ENCODE results near the gene IMPACT. TPM values are rescaled to one million over a fixed set of nuclear protein-coding genes. Genes with fewer than 3 reads are reported as not detected.

Gene IMPACT
- total RNA-seq, 1 donor = 13.6 TPM

DNA sequence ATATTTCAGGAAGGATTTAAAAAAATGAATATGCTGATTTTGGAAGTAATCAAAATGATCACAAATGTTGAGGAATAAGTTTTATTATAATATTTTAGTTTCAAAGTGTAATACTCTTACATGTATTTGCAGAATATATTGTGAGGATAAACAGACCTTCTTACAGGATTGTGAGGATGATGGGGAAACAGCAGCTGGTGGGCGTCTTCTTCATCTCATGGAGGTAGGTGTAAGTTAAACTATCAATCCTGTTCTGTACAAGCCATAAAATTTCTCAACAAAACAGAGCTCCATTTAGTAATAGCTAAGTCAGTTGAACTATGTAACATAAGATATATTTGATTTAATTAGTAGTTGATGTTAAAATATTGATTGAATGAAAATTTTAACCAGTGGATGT lies 21.5 kb downstream of the IMPACT start:
- H3K27me3 ChIP-seq (ENCODE audit: insufficient read depth, low read length) = no peaks in the 10 kb centered on the region
- peaks cover 8% of the 10 kb centered on the region for H3K4me1 ChIP-seq (ENCODE audit: insufficient read depth, low read length)
- H3K9me3 ChIP-seq (ENCODE audit: low read depth, low read length) = no peaks in the 10 kb centered on the region
- no peak overlapping the region for H3K4me3 ChIP-seq (ENCODE audit: low read length)

DNA sequence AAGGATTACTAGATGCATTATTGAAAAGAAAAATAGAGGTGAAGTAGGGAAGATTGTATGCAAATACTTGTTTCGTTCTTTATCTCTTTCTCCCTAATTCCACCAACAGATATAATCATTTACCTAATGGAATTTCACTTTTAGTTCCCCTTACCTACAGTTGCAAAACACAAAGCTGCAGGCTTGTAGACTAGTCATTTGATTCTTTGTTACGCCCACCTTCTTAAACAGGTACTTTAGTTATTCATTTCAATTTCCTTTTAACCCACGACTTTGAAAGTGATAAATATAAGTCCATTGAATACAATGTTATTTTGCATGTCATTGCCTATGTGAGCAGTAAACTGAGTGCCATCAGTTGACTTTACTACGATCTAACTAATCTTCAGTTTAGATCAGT lies 30.1 kb downstream of the IMPACT start:
- no peak overlapping the region for H3K4me3 ChIP-seq (ENCODE audit: low read length)
- no peaks in the 10 kb centered on the region for H3K9me3 ChIP-seq (ENCODE audit: low read depth, low read length)
- no peaks in the 10 kb centered on the region for H3K27me3 ChIP-seq (ENCODE audit: insufficient read depth, low read length)
- peaks cover 9% of the 10 kb centered on the region for H3K4me1 ChIP-seq (ENCODE audit: insufficient read depth, low read length)

DNA sequence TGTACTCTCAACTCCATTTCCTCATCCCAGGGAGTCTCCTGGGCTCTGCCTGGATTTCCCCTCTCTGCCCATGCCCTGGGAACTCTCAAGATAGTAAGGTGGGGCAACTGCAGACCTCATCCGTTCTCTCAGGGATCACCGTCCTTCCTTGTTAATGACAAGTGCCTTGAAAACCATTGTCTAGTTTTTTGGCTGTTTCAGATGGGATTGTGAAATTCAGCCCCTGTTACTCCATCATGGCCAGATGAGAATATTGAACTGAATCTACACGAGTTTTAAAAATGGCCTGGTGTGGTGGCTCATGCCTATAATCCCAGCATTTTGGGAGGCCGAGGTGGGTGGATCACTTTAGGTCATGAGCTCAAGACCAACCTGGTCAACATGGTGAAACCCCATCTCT lies 33.3 kb downstream of the IMPACT start:
- H3K4me3 ChIP-seq (ENCODE audit: low read length) = no peak overlapping the region
- no peaks in the 10 kb centered on the region for H3K27me3 ChIP-seq (ENCODE audit: insufficient read depth, low read length)
- no peaks in the 10 kb centered on the region for H3K9me3 ChIP-seq (ENCODE audit: low read depth, low read length)
- peaks cover 19% of the 10 kb centered on the region for H3K4me1 ChIP-seq (ENCODE audit: insufficient read depth, low read length)

DNA sequence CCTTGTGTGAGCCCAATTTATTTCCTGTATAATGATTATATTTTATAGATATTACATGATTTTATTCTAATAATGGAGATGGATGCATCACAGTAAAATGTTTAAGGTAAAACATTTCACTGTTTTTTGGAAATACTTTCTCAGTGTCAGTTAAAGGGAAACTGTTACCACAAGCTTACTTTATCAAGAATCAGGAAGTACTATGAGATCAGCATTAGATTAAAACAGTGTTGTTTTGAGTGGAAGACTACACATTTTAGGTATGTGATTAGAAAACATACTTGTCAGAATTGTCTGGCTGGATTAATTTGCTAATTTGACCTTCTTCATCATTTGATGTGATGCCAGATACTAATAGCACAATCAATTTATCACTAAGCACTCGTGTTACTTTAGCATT lies 33.9 kb downstream of the IMPACT start, which contains the start of gene HRH4:
Gene HRH4 (plus strand): TSS at position 250 of the 400 bp plus-strand sequence. CDS start 92 bp downstream, at position 342.
- H3K27me3 ChIP-seq (ENCODE audit: insufficient read depth, low read length) = no peaks in the 10 kb centered on the region
- H3K4me3 ChIP-seq (ENCODE audit: low read length) = peak within 1 kb of the TSS; percentile 25
- H3K4me1 ChIP-seq (ENCODE audit: insufficient read depth, low read length) = peaks cover 22% of the 10 kb centered on the region
- no peaks in the 10 kb centered on the region for H3K9me3 ChIP-seq (ENCODE audit: low read depth, low read length)

DNA sequence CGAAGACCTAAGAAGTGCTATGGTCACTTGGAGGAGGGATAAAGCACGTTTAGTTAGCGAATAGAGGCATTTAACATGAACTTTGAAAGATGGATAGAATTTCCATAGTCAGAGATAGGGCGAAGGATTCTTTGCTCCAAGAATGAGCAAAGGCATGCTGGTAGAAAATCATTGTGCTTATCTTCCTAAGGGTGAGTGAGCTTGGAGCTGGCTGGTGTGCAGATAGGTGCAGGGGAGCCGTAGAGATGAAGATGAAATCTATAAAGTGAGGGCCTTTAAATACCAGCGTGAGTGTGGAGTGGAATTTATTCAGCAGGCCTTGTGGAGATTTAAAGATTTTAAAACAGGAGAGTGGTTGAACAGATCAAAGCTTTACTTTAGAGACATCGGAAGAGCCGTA lies 35.5 kb downstream of the IMPACT start:
- Histone ChIP-seq H3K4me3 (ENCODE audit: low read length) (peak overlapping the region; percentile 25), H3K4me1 (ENCODE audit: insufficient read depth, low read length) (peaks cover 38% of the 10 kb centered on the region), H3K9me3 (ENCODE audit: low read depth, low read length) (no peaks in the 10 kb centered on the region), H3K27me3 (ENCODE audit: insufficient read depth, low read length) (no peaks in the 10 kb centered on the region)

DNA sequence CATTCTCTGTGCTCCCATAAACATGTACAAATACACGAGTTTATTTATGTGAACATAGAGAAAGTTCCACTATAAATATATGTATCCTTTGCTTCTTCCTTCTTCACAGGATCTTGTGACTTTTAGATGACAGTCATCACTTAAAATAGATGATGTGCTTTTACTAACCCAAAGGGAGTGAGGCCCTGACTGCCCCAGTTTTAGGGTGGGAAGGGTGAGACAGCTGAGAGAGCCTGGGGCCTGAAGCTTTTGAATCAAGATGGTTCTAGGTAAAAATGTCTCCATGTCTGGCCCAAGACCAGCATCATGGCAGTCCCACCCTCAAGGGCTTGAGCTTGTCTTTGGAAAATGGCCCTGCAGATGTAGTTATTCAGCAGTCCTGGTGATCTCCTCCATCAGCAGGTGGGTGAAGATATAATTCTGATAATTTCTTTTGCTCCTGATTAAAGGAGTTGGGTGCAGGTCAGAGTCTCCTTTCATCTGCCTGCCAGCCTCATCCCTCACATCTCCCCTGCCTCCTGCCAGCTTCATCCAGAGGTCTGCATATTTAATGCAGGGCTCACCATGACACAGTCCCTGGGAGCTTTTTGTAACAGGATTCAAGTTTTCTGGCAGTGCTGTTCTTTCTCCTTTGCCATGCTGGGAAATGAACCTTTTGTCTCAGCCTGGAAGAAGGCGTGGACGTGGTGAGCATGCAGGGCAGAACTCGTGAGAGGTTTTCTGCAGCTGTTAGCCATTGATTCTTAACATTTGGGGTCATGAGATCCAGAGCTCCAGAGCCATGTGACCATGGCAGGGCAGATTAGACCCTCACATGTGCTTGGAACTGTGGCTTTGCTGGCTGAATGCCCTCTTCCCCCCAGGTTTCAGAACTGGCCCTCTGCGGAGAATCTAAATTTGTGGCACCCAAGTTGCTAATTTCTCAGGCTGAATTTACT lies 36.6 kb downstream of the IMPACT start:
- H3K9me3 ChIP-seq (ENCODE audit: low read depth, low read length) = no peaks in the 10 kb centered on the region
- peaks cover 38% of the 10 kb centered on the region for H3K4me1 ChIP-seq (ENCODE audit: insufficient read depth, low read length)
- peak overlapping the region; percentile 5 for H3K4me3 ChIP-seq (ENCODE audit: low read length)
- no peaks in the 10 kb centered on the region for H3K27me3 ChIP-seq (ENCODE audit: insufficient read depth, low read length)

DNA sequence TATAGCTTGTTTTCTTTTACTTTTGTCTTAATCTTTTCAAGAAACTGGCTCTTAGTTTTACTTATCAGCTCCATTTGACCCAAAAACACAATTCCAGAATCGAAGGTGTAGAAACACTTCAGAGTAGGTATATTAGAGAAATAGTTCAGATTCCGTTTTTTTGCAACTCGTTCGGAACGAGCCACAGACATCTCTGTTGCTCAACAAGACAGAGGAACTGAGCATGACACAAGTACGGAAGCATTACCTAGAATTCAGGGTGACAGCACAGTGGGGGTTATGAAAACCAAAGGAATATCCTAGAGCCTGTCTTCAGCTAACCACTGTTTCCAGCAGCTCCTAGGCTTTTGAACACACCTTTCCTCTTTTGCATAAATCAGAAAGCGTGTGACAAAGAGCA lies 39.0 kb downstream of the IMPACT start:
- Histone ChIP-seq H3K9me3 (ENCODE audit: low read depth, low read length) (no peaks in the 10 kb centered on the region), H3K4me3 (ENCODE audit: low read length) (no peak overlapping the region), H3K27me3 (ENCODE audit: insufficient read depth, low read length) (no peaks in the 10 kb centered on the region), H3K4me1 (ENCODE audit: insufficient read depth, low read length) (peaks cover 29% of the 10 kb centered on the region)

DNA sequence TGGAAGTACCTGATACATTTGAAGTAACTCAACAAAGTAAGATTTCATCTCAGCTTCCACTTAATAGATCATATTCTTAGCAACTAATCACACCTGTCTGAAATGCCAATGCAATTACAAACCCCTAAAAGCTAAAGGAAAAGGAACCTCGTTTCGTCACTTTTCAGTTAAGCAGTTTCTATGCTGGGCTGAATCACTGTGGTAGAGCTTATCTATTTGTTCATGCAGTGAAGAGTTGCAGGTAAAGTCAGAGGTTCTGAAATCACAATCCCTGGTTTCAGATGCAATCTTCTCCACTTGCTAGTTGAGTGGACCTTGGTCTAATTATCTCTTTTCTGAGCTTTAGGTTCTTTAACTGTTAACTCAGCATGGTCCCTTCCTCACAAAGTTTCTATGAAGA lies 40.3 kb downstream of the IMPACT start:
- no peak overlapping the region for H3K4me3 ChIP-seq (ENCODE audit: low read length)
- no peaks in the 10 kb centered on the region for H3K9me3 ChIP-seq (ENCODE audit: low read depth, low read length)
- no peaks in the 10 kb centered on the region for H3K27me3 ChIP-seq (ENCODE audit: insufficient read depth, low read length)

DNA sequence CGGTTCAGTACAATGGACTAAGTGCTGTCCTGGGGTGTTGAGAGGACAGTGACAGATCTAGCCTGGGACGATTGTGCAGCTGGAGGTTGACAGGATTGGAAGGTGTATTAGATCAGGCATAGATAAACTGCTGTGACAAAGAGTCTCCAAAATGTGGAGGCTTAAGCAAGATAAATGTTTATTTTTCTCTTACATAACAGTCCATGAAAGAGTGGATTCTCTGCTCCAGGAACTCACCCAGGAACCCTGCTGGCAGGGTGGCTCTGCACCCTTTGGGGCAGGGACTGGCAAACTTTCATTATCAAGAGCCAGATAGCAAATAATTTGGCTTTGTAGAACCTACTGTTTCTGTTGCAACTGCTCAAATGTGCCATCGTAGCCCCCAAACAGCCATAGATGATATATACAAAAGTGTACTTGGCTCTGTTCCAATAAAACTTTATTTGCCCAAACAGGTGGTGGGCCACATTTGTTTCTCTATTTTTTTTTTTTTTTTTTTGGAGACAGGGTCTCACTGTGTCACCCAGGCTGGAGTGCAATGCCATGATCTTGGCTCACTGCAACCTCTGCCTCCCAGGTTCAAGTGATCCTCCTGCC lies 43.6 kb downstream of the IMPACT start:
- Histone ChIP-seq H3K27me3 (ENCODE audit: insufficient read depth, low read length) (no peaks in the 10 kb centered on the region), H3K9me3 (ENCODE audit: low read depth, low read length) (no peaks in the 10 kb centered on the region), H3K4me3 (ENCODE audit: low read length) (no peak overlapping the region), H3K4me1 (ENCODE audit: insufficient read depth, low read length) (peaks cover 18% of the 10 kb centered on the region)

More for the DNA sequence above, 40.3 kb downstream of the IMPACT start:
- peaks cover 29% of the 10 kb centered on the region for H3K4me1 ChIP-seq (ENCODE audit: insufficient read depth, low read length)

DNA sequence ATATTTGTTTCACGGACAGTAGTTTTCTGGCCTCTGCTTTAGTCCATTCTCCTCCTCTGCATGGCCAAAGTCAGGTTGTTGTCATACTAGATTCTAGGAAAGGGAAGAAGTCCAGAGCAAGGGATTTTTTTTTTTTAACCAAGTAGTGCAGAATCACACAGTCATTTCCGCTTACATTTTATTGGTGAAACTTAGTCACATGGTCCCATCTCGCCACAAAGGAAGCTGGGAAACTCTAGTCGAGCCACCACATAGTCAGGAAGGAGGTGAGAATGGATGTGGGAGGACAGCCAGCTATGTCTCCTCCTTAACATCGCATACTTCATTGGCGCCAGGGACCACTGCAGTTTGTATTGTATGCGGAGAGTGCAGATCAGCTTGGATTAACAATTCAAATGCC lies 44.3 kb downstream of the IMPACT start:
- peaks cover 16% of the 10 kb centered on the region for H3K4me1 ChIP-seq (ENCODE audit: insufficient read depth, low read length)
- no peaks in the 10 kb centered on the region for H3K9me3 ChIP-seq (ENCODE audit: low read depth, low read length)
- no peak overlapping the region for H3K4me3 ChIP-seq (ENCODE audit: low read length)
- H3K27me3 ChIP-seq (ENCODE audit: insufficient read depth, low read length) = no peaks in the 10 kb centered on the region

DNA sequence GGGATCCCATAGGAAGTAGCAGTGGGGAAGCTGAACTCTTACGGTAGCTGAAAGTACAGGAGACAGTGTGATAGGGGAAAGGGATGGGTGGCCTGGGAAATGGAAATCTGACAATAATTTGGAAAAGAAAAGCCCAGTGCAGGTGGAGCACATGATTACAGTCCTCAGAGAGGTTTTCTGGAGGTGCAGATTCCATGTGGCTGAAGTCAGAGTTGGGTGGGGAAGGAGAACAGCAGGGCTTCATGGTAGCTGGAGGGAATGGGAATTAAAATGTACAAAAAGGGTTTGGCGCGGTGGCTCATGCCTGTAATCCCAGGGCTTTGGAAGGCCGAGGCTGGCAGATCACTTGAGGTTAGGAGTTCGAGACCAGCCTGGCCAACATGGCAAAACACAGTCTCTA lies 46.1 kb downstream of the IMPACT start:
- Histone ChIP-seq H3K4me3 (ENCODE audit: low read length) (no peak overlapping the region), H3K27me3 (ENCODE audit: insufficient read depth, low read length) (no peaks in the 10 kb centered on the region), H3K9me3 (ENCODE audit: low read depth, low read length) (no peaks in the 10 kb centered on the region), H3K4me1 (ENCODE audit: insufficient read depth, low read length) (peaks cover 4% of the 10 kb centered on the region)

DNA sequence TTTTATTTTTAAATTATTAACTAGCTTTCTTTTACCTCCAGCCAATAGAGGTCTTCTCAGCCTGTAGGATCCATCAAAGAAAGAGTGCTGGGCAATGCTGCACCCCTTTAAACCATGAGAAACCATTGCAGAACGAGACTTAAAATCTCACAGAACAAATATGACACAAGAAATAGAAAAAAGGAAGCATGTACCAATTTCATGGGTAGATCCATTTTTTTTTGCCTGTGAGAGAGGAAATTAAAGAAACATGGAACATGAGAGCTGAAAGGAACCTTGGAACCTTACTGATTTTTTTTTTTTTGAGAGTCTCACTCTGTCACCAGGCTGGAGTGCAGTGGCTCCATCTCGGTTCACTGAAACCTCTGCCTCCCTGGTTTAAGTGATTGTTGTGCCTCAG lies 47.9 kb downstream of the IMPACT start:
- Histone ChIP-seq H3K4me3 (ENCODE audit: low read length) (no peak overlapping the region), H3K4me1 (ENCODE audit: insufficient read depth, low read length) (peaks cover 4% of the 10 kb centered on the region), H3K27me3 (ENCODE audit: insufficient read depth, low read length) (no peaks in the 10 kb centered on the region), H3K9me3 (ENCODE audit: low read depth, low read length) (no peaks in the 10 kb centered on the region)

DNA sequence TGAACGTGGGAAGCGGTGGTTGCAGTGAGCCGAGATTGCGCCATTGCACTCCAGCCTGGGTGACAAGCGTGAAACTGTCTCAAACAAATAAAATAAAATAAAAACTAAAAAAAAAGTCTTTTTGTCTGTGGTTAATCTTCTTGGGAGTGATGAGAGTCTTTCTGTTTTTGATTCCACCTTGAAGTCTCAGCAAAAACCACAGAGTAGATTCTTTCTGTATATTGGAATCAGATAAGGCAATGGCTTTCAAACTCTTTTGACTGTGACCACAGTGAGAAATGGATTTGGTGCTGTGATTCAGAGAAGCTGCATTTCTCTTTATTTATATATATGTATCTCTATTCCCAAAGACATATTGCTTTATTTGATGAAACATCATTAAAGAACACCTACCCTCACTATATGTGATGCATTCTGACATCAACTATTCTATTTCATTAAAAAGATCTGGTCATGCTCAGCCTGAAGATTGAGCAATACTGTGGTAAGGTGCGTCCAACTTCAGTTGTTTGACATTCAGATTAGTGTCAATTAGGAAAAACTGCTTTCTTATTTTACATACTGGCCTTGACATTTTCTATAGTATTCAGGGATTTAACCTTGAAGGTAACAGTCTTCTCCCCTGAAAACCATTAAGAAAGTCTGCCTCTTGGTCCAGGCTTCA lies 49.6 kb downstream of the IMPACT start:
- Histone ChIP-seq H3K27me3 (ENCODE audit: insufficient read depth, low read length) (no peaks in the 10 kb centered on the region), H3K4me1 (ENCODE audit: insufficient read depth, low read length) (peaks cover 4% of the 10 kb centered on the region), H3K4me3 (ENCODE audit: low read length) (no peak overlapping the region), H3K9me3 (ENCODE audit: low read depth, low read length) (no peaks in the 10 kb centered on the region)

DNA sequence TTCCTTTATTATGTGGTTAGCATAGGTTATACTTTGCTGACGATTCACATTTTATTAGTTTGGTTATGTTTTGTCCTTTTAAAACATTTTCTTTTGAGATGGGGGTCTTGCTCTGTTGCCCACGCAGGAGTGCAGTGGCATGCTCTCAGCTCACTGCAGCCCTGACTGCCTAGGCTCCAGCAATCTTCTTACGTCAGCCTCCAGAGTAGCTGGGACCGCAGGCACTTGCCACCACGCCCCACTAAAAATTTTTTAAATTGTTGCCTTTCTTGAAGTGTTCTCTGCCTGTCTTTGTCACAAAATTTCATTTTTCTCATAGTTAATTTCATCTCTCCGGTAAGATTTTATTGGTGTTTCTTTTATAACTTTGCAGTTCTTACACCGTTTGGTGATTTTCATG lies 52.9 kb downstream of the IMPACT start:
- Histone ChIP-seq H3K27me3 (ENCODE audit: insufficient read depth, low read length) (no peaks in the 10 kb centered on the region), H3K4me1 (ENCODE audit: insufficient read depth, low read length) (peaks cover 6% of the 10 kb centered on the region), H3K4me3 (ENCODE audit: low read length) (no peak overlapping the region), H3K9me3 (ENCODE audit: low read depth, low read length) (no peaks in the 10 kb centered on the region)

DNA sequence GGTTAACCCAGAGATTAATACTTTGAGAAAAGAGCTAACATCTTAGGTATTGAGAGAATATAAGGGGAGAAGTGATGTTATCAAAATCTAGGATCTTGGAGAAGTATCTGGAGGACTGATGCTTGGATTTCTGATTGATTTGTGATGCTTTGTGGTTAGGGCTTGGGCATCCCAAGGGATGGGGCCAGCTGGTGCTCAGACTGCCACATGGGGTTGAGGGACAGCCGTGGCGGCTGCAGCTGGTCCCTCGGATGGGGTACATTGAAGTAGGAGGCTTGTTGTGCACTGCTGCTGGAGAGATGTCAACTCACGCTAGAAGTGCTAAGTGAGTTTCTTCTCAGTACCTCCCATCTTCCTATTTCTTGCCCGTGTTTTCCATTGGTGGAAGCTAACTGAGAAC lies 56.4 kb downstream of the IMPACT start:
- H3K27me3 ChIP-seq (ENCODE audit: insufficient read depth, low read length) = no peaks in the 10 kb centered on the region
- peaks cover 12% of the 10 kb centered on the region for H3K4me1 ChIP-seq (ENCODE audit: insufficient read depth, low read length)
- no peak overlapping the region for H3K4me3 ChIP-seq (ENCODE audit: low read length)
- no peaks in the 10 kb centered on the region for H3K9me3 ChIP-seq (ENCODE audit: low read depth, low read length)
